Activated CD4-positive, alpha-beta T cell treated with anti-CD3 and anti-CD28 coated beads, Interleukin-2, amount 10 ng/mL, durations not matched to agents 7 days and 5 days (primary cell): ENCODE data around the gene SPATA24. TPM values are rescaled to one million over a fixed set of nuclear protein-coding genes. Genes with fewer than 3 reads are reported as not detected.

ENCODE experiments used
- CTCF ChIA-PET: fragments of 350-600 bp; sonication (Branson Sonifier 250); formaldehyde crosslinking; loops from one replicate; lab custom pipeline; 2021; ENCODE audit warnings: antibody characterized with exemption; lab: Charles Lee
- POLR2A ChIA-PET: fragments of 350-600 bp; sonication (Branson Sonifier 250); formaldehyde crosslinking; loops from one replicate; lab custom pipeline; 2021; ENCODE audit warnings: antibody characterized with exemption; lab: Charles Lee
- DNase-seq: peaks from one replicate; pipeline ENCODE4 v3.0.0-alpha.2; 2020
- H3K27ac Mint-ChIP-seq: one replicate; pipeline ENCODE4 v1.8.0; 2021; ENCODE audit warnings: mild to moderate bottlenecking, moderate library complexity, mixed read lengths
- H3K27me3 Mint-ChIP-seq: one replicate; pipeline ENCODE4 v1.8.0; 2021; ENCODE audit warnings: mixed read lengths
- H3K36me3 Mint-ChIP-seq: one replicate; pipeline ENCODE4 v1.8.0; 2021; ENCODE audit warnings: low read depth, mixed read lengths
- H3K4me1 Mint-ChIP-seq: one replicate; pipeline ENCODE4 v1.8.0; 2021; ENCODE audit warnings: mixed read lengths
- H3K4me3 Mint-ChIP-seq: one replicate; pipeline ENCODE4 v1.8.0; 2021; ENCODE audit warnings: mild to moderate bottlenecking, moderate library complexity, mixed read lengths
- H3K9me3 Mint-ChIP-seq: one replicate; pipeline ENCODE4 v1.8.0; 2021; ENCODE audit warnings: mixed read lengths
- total RNA-seq, 2 experiments: library from RNA; stranded (reverse); gene quantifications; one replicate each; pipeline ENCODE4 v1.2.3, GENCODE V29; 2021

The SPATA24 gene
- total RNA-seq, 2 experiments from 2014 or later: 5.5 to 7.2 TPM

DNA sequence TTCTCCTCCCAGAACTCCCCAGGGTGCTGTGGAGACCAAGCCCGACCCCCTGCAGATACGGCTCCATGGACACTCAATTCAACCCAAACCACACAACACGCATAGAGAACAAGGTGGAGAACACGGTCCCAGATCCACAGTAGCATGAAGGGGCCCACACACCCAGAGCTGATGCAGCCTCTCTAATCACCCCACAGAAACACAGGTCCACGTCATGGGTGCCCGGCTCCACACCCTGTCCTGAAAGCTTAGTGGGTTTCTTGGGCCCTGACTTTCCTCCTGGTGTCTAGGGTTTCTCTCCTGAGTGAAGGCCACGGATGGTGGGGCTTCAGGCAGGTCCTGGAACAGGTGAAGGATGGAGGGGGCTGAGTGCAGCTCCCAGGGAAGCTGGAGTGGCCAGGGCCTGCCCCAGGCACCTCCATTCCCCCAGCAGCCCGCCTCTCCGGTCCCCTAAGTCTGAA is 19.3 kb downstream of the SPATA24 start:
- POLR2A ChIA-PET: no interaction called here
- Mint-ChIP-seq H3K4me3 (peak overlapping the region; percentile 68), H3K4me1 (peaks cover 55% of the 10 kb centered on the region), H3K9me3 (no peaks in the 10 kb centered on the region), H3K36me3 (no peaks in the 10 kb centered on the region), H3K27me3 (no peaks in the 10 kb centered on the region), H3K27ac (peak overlapping the region; percentile 94)
- DNase-seq: no peak
- CTCF ChIA-PET: interaction anchor here (1.3 to 1.6 kb wide), 3 partner anchors 10 to 47 kb away, joined by 3 to 6 read pairs (median 4); partner anchors contain the start of gene PAIP2

DNA sequence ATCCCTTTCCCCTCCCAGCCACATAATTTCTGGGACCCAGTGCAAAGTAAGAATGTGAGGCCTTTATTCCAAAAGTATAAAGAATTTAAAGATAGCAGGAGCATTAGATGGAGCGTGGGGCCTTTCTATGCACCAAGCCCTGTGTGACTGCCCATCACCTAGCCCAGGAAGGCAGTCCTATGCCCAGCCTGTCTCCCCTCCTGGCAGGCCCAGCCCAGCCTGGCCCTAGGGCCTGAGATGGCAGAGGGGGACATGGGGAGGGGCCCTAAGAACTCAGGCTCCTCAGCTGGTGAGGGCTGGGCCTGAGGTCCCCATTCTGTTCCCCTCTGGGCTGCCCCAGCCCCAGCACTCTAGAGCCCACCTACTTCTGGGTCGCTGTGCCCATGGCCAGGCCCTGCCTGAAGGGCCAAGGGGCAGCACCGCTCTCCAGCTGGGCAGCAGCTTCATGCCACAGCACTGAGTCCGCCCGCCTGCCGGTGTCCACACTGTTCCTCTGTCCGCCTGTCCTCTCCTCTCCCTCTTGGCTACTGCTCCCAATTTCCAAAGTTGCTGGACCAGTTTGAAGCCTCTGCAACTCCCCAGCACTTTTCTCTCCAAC is 19.8 kb downstream of the SPATA24 start:
- Mint-ChIP-seq H3K4me1 (peaks cover 53% of the 10 kb centered on the region), H3K4me3 (peak overlapping the region; percentile 68), H3K27me3 (no peaks in the 10 kb centered on the region), H3K36me3 (no peaks in the 10 kb centered on the region), H3K9me3 (no peaks in the 10 kb centered on the region), H3K27ac (peak overlapping the region; percentile 94)
- no peak for DNase-seq
- ChIA-PET POLR2A (no interaction called here), CTCF (interaction anchor here (1.3 to 1.6 kb wide), 2 partner anchors 10 to 42 kb away, joined by 4 to 6 read pairs; partner anchors contain the start of gene PAIP2)

DNA sequence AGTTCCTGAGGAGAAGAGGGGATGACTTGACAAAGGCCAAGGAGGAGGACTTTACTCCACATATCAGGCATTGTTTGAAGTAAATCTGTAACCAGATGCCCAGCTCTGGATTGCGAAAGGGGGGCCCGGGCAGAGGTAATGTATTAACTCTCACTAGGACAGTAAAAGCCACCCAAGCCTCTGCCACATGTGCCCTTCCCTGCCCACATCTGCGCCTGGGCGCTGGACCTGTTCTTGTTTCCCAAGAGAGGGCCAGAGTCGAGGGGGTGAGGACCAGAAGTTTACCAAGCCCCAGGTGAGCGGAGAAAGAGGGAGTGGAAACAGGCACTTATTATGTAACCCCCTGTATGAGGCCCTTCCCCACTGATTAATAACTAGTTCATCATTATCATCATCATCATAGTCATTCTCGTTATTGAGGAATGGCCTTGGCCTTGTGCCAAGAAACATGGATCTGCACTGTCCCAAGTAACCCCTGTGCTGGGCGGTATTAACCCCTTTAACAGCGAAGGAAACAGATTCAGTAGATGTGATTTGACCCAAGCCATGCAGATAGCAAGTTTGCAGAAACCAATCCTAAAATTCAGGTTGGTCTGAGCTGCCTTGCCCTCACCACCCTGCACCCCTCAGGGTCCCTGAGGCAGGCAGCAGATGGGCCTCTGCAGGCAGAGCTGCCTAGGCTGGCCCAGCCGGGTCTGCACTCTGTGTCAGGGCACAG is 20.5 kb downstream of the SPATA24 start, which contains the start of gene SLC23A1:
SLC23A1 (minus strand) TSS at position 23 of the 718 bp plus-strand sequence. CDS start 44 bp downstream, outside the sequence.
- H3K4me1 Mint-ChIP-seq: peaks cover 54% of the 10 kb centered on the region
- CTCF ChIA-PET: interaction anchor here (0.8 kb wide), 1 partner anchor 39 kb away, joined by 3 read pairs; no protein-coding TSS in a partner anchor
- H3K4me3 Mint-ChIP-seq: no peak within 1 kb of the TSS

DNA sequence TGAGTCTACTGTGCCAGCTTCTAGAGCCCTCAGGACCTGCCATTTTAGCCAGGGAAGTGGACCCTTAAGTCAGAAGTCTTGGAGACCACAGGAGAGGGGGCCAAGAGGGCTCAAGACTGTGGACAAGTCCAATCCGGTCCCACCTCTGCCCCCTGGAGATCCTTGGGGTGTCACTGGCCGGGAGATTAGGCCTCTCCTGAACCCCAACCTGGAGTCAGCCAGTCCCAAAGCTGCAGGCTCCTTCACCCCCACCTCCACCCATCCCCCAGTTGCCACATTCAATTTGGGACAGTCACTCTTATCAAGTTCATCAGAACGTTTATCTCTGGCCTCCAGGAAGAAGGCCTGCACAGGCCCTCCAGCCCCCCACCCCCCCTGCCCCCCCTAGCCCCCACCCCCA is 21.1 kb downstream of the SPATA24 start:
- POLR2A ChIA-PET: no interaction called here
- no peak overlapping the region for H3K4me3 Mint-ChIP-seq
- H3K9me3 Mint-ChIP-seq: no peaks in the 10 kb centered on the region
- no peak overlapping the region for H3K27ac Mint-ChIP-seq
- H3K36me3 Mint-ChIP-seq: no peaks in the 10 kb centered on the region
- no peak for DNase-seq
- H3K27me3 Mint-ChIP-seq: no peaks in the 10 kb centered on the region
- H3K4me1 Mint-ChIP-seq: peaks cover 47% of the 10 kb centered on the region
- CTCF ChIA-PET: interaction anchor here (0.8 to 3.2 kb wide), 2 partner anchors 9 to 40 kb away, joined by 3 to 13 read pairs; no protein-coding TSS in a partner anchor

More for the DNA sequence above, 20.5 kb downstream of the SPATA24 start, which contains the start of gene SLC23A1:
- Mint-ChIP-seq H3K9me3 (no peaks in the 10 kb centered on the region), H3K27me3 (no peaks in the 10 kb centered on the region), H3K36me3 (no peaks in the 10 kb centered on the region), H3K27ac (peak within 1 kb of the TSS; percentile 94)
- no peak for DNase-seq
- POLR2A ChIA-PET: no interaction called here

DNA sequence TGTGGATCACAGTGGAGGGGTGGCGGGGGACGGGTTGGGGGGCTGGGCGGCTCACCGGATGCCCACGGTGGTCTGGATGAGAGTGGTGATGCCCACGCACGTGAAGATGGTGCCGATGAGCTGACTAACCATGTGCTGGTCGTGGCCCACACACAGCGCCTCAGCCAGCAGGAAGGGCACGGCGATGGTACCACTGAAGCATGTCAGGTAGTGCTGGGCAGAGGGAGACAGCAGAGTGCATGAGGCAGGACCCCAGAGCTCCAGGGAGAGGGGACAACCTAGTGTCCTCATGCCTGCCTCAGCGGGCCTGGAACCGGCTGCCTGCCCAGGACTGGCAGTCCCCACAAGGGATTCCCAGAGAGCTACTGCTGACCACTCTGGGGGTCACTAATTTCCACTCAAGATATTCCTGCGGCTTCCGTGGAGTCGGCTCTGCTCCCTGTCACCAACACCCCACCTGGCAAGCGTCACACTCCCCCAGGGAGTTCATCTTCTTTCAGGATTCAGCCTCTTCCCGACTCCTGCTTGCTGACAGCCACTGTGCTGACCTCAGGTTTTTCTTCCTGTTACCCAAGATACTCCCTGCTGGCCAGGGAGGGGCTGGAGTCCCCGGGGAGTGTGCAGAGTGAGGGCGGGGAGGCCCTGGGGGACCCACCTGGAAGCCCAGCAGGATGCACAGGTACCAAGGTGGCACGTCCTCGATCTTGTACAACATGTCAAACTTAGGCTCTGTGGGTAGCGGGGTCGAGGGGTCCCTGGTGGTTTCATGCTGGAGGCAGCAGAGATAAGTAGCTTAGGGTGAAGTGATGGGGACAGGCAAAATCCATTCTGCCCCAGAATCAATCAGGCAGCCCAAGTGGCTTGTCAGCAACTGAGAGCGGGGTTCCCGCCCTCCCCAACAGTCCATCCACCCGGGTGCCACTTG is 21.8 kb downstream of the SPATA24 start:
- Mint-ChIP-seq H3K27ac (peak overlapping the region; percentile 71), H3K9me3 (no peaks in the 10 kb centered on the region), H3K4me1 (peaks cover 45% of the 10 kb centered on the region), H3K36me3 (no peaks in the 10 kb centered on the region), H3K4me3 (no peak overlapping the region), H3K27me3 (no peaks in the 10 kb centered on the region)
- POLR2A ChIA-PET: no interaction called here
- no peak for DNase-seq
- CTCF ChIA-PET: interaction anchor here (0.8 to 3.2 kb wide), 2 partner anchors 10 to 40 kb away, joined by 3 to 13 read pairs; no protein-coding TSS in a partner anchor

DNA sequence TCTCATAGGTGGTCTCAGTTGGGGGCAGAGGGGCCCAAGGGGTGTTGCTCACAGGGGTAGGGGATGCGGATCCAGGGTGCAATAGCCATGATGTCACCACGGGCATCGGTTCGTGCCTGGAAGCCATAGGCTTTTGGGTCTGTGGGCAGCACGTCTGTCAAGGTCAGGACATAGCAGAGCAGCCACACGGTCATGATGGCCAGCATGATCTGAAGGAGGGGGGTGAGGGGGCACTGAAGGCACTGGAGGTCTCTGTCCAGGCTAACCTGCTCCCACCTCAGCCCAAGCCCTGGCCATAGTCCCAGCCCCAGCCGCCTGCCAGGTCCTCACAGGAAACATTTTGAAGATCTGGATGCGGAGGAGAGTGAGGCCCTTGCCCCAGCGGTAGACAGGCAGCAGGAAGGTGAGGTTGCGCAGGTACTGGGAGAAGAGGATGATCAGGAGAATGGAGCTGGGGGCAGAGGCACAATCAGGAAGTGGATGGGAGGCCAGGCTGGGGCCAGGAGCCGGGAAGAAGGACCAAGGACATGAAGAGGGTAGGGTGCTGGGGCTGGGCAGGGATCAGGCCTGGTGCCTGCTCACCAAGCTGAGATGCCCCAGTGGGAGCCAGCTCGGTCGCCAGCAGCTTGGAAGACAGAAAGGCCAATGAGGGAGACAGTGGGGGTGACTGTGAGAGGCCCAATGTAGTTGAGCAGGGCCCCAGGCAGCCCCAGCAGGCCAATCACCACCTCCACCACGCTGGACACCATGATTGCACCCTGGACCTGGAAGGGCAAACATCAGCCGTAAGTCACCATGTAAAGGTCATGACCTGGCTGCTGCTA is 24.1 kb downstream of the SPATA24 start:
- no peak for DNase-seq
- ChIA-PET CTCF (interaction anchor here (0.6 to 3.2 kb wide), 4 partner anchors 8 to 117 kb away, joined by 3 to 13 read pairs (median 6); no protein-coding TSS in a partner anchor), POLR2A (no interaction called here)
- H3K27ac Mint-ChIP-seq: peak overlapping the region; percentile 55
- H3K9me3 Mint-ChIP-seq: no peaks in the 10 kb centered on the region
- no peak overlapping the region for H3K4me3 Mint-ChIP-seq
- H3K36me3 Mint-ChIP-seq: peaks cover 2% of the 10 kb centered on the region
- H3K27me3 Mint-ChIP-seq: no peaks in the 10 kb centered on the region
- H3K4me1 Mint-ChIP-seq: peaks cover 24% of the 10 kb centered on the region

DNA sequence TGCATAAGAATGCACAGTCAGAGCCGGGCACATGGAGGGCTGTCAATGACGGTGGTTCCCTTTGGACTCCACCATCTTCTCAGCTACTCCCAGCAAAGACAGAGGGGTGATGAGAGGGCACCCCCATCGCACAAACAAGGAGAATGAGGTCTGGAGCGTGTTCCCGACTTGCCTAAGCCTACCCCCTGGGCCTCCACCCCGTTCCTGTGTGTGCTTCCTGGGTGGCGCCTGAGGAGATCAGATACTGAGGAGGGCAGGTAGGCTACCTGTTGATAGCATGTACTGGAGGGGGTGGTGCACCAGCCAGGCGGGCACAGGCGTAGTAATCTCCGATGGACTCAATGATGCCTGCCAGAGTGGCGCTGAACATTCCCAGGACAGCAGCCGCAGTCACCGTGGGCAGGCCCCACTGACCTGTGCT is 24.9 kb downstream of the SPATA24 start:
- Mint-ChIP-seq H3K36me3 (peaks cover 2% of the 10 kb centered on the region), H3K9me3 (no peaks in the 10 kb centered on the region), H3K4me1 (peaks cover 16% of the 10 kb centered on the region), H3K4me3 (no peak overlapping the region), H3K27ac (no peak overlapping the region), H3K27me3 (no peaks in the 10 kb centered on the region)
- no peak for DNase-seq
- CTCF ChIA-PET: interaction anchor here (2.0 kb wide), 1 partner anchor 9 kb away, joined by 7 read pairs; no protein-coding TSS in a partner anchor
- POLR2A ChIA-PET: no interaction called here

DNA sequence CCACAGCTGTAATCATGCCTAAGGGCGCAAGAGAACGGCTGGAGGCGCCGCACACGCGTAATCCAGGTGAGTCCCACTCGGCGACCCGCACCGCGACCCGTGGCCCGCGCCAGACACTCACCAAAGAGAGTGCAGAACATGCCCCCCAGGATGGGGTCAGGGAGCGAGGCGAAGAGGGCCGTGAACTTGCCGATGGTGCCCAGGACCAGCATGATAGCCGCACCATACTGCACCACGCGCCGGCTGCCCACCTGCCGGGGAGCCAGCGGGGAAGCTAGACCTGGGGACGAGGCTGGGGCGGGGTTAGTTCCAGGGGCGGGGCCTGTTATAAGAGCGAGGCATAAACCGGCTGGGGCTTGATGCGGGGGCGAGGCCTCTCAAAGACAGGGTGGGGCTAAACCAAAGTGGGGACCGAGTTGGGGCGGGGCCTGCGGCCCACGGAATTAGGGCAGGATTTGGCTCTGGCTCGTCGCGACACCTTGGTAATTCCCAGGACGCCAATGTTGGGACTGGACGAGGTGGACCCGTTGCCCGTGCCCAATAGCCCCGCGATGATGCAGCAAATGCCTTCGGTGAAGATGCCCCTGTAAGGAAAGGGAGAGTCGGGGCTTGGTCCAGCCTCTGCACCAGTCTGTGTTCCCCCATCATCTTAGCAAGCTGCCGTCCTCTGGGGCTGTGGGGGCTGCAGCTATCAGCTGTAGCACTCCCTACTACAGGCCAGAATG is 25.6 kb downstream of the SPATA24 start:
- DNase-seq: no peak
- CTCF ChIA-PET: interaction anchor here (1.0 to 2.0 kb wide), 2 partner anchors 9 to 10 kb away, joined by 3 to 7 read pairs; no protein-coding TSS in a partner anchor

DNA sequence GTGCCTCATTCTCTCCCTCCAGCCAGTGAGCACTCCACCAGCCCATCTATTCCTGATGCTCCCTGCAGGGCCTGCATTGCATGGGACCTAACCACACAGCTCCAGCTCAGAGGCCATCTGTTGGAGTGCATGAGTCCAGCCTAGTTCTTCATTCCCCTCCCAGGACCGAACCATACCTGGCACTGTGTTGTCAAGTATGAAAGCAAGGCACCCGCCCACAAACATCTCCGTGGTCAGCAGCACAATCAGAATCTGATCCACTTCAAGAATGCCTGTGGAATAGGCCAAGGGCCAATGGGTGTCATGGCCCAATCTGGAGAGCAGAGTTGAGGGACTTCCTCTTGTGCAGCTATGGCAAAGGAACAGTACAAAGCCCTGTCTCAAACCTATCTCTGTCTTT is 26.7 kb downstream of the SPATA24 start:
- H3K27ac Mint-ChIP-seq: no peak overlapping the region
- ChIA-PET CTCF (interaction anchor here (0.6 to 1.4 kb wide), 3 partner anchors 10 to 93 kb away, joined by 3 to 4 read pairs (median 3); no protein-coding TSS in a partner anchor), POLR2A (no interaction called here)
- H3K4me3 Mint-ChIP-seq: no peak overlapping the region
- DNase-seq: no peak
- no peaks in the 10 kb centered on the region for H3K27me3 Mint-ChIP-seq
- no peaks in the 10 kb centered on the region for H3K9me3 Mint-ChIP-seq
- peaks cover 10% of the 10 kb centered on the region for H3K4me1 Mint-ChIP-seq
- H3K36me3 Mint-ChIP-seq: peaks cover 10% of the 10 kb centered on the region

More for the DNA sequence above, 25.6 kb downstream of the SPATA24 start:
- Mint-ChIP-seq H3K36me3 (peaks cover 5% of the 10 kb centered on the region), H3K9me3 (no peaks in the 10 kb centered on the region), H3K27me3 (no peaks in the 10 kb centered on the region), H3K4me3 (no peak overlapping the region), H3K27ac (no peak overlapping the region), H3K4me1 (peaks cover 9% of the 10 kb centered on the region)
- POLR2A ChIA-PET: no interaction called here

DNA sequence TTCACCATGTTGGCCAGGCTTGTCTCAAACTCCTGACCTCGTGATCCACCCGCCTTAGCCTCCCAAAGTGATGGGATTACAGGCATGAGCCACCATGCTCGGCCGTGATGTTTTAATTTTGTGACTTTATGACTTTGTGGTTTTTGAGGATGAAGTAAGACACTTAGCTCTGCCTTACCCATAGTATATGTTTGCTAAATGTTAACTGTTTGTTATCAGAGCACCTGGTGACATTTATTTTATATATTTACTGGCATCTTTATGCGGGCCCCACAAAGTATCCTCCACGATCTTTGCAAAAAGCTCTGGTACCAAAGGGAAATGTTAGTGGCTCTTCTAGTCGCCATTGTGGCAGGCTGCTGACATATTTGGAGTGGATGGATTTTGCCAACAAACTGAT is 27.5 kb downstream of the SPATA24 start:
- POLR2A ChIA-PET: no interaction called here
- H3K4me3 Mint-ChIP-seq: no peak overlapping the region
- peaks cover 11% of the 10 kb centered on the region for H3K36me3 Mint-ChIP-seq
- no peaks in the 10 kb centered on the region for H3K9me3 Mint-ChIP-seq
- CTCF ChIA-PET: interaction anchor here (0.9 to 1.4 kb wide), 4 partner anchors 13 to 141 kb away, joined by 3 to 4 read pairs (median 3); partner anchors contain the start of gene MZB1
- no peak overlapping the region for H3K27ac Mint-ChIP-seq
- peaks cover 18% of the 10 kb centered on the region for H3K4me1 Mint-ChIP-seq
- DNase-seq: no peak
- H3K27me3 Mint-ChIP-seq: no peaks in the 10 kb centered on the region

DNA sequence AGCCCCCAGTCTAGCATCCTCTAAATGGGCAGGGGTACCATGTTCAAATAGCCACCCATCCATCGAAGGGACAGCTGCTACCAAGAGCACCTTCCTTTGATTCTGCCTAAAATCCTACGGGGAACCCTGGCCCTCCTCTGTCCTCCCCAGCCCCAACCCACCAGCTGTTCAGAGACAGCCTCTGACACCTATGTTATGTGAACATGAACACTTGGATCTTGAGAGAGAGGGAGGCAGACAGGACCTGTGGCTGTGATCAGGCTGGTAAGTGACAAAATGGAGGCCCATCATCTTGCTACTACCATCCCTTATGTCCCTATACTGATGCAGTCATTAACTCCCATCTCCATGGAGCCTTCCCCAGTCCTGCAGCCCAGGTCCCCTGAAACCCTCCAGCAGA is 29.0 kb downstream of the SPATA24 start:
- H3K36me3 Mint-ChIP-seq: peaks cover 12% of the 10 kb centered on the region
- DNase-seq: no peak
- peaks cover 23% of the 10 kb centered on the region for H3K4me1 Mint-ChIP-seq
- no peak overlapping the region for H3K27ac Mint-ChIP-seq
- H3K27me3 Mint-ChIP-seq: no peaks in the 10 kb centered on the region
- H3K4me3 Mint-ChIP-seq: no peak overlapping the region
- no peaks in the 10 kb centered on the region for H3K9me3 Mint-ChIP-seq
- ChIA-PET CTCF (interaction anchor here (1.3 to 1.8 kb wide), 3 partner anchors 10 to 18 kb away, joined by 5 to 6 read pairs (median 6); no protein-coding TSS in a partner anchor), POLR2A (no interaction called here)
